ENCODE data around the gene KCNIP2.

DNA sequence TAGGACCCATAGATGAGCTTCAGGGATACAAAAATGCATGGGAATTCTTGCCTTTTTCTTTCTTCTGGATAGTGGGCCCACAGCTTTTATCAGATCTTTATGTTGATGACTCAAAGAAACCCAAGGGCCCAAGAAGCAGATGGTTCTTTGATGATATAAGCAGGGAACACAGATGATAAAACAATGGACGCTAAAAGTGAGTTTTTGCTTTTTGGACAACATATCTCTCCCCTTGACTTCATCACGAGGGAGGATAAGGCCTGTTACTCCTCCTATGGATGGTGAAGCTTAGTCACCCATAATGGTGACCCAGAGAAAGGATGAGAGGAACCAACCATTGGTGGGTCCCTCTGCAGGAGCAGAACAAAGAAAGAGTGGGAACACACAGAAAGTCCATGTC lies 18.9 kb downstream of the KCNIP2 start:
- TF ChIP-seq GATA3 (IDR thresholded peaks at IDR 0.05; ENCODE audit: low read depth, low read length) (no peak), GATA2 (IDR thresholded peaks at IDR 0.05; ENCODE audit: low read depth, low read length) (no peak)

All from SH-SY5Y (cell line).